ENCODE measurements around the gene KDR.

DNA sequence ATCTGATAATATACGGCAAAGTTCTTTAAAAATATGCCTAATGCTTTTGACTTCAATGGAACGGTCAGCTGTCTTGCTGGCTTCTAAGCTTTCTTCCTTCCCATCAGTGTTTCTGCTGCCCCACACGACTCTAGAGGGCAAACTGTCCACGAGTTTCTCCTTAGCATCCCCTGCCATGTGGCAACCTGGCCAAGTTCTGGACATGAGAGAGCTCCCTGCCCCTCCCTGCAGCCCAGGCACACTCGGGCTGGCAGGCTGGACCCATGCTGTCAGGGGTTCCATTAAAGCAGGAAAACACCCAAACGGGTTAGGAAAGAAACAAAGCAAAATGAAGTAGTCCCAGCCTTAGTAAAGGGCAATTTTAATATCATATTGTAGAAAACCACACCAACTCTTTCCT, 38.8 kb downstream of the KDR start:
- TF ChIP-seq, protein P1, sequence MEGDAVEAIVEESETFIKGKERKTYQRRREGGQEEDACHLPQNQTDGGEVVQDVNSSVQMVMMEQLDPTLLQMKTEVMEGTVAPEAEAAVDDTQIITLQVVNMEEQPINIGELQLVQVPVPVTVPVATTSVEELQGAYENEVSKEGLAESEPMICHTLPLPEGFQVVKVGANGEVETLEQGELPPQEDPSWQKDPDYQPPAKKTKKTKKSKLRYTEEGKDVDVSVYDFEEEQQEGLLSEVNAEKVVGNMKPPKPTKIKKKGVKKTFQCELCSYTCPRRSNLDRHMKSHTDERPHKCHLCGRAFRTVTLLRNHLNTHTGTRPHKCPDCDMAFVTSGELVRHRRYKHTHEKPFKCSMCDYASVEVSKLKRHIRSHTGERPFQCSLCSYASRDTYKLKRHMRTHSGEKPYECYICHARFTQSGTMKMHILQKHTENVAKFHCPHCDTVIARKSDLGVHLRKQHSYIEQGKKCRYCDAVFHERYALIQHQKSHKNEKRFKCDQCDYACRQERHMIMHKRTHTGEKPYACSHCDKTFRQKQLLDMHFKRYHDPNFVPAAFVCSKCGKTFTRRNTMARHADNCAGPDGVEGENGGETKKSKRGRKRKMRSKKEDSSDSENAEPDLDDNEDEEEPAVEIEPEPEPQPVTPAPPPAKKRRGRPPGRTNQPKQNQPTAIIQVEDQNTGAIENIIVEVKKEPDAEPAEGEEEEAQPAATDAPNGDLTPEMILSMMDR (IDR thresholded peaks at IDR 0.05): no peak
- TF ChIP-seq POLR2A (IDR thresholded peaks at IDR 0.05) (no peak), POLR2AphosphoS5 (IDR thresholded peaks at IDR 0.05) (no peak)

Data from transverse colon (tissue), 4 donors.